C4-2B (cell line): ENCODE results near the gene ALKBH5.
A peak's percentile ranks its signal among the peaks of the same experiment; 100 is the strongest.

Experiments
- H3K27ac ChIP-seq: fragments of 450-650 bp; 2 replicates; pipeline ENCODE4 v1.5.1; 2017
- ZFX ChIP-seq: fragments of 450-650 bp; IDR thresholded peaks from 2 replicates; pipeline ENCODE4 v1.6.1; 2017
- TF ChIP-seq, protein P1 (sequence below): fragments of 450-650 bp; conservative IDR thresholded peaks from 2 replicates; pipeline ENCODE4 v1.5.1; 2017; ENCODE audit warnings: mild to moderate bottlenecking

Gene ALKBH5

DNA sequence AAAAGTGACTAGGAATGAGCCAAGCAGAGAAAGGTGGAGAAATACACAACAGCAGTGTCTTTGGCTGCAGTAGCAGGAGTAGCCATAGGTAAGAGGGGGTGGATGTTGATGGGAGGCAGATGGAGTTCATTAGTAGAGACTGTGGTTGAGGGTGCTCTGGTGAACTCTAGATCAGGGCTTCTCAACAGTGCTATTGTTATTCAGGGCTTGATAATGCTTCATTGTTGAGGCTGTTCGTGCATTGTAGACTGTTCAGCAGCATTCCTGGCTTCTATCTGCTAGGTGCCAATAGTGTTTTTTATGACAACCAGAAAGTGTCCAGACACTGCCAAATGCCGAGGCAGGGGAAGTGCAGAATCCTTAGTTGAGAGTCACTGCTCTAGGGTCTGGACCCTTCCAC lies 3.6 kb downstream of the ALKBH5 start:
- no peak for TF ChIP-seq ZFX
- TF ChIP-seq, protein P1, sequence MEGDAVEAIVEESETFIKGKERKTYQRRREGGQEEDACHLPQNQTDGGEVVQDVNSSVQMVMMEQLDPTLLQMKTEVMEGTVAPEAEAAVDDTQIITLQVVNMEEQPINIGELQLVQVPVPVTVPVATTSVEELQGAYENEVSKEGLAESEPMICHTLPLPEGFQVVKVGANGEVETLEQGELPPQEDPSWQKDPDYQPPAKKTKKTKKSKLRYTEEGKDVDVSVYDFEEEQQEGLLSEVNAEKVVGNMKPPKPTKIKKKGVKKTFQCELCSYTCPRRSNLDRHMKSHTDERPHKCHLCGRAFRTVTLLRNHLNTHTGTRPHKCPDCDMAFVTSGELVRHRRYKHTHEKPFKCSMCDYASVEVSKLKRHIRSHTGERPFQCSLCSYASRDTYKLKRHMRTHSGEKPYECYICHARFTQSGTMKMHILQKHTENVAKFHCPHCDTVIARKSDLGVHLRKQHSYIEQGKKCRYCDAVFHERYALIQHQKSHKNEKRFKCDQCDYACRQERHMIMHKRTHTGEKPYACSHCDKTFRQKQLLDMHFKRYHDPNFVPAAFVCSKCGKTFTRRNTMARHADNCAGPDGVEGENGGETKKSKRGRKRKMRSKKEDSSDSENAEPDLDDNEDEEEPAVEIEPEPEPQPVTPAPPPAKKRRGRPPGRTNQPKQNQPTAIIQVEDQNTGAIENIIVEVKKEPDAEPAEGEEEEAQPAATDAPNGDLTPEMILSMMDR: no peak
- H3K27ac ChIP-seq: peak overlapping the region; percentile 16; the same call in 1 of the 2 replicates

DNA sequence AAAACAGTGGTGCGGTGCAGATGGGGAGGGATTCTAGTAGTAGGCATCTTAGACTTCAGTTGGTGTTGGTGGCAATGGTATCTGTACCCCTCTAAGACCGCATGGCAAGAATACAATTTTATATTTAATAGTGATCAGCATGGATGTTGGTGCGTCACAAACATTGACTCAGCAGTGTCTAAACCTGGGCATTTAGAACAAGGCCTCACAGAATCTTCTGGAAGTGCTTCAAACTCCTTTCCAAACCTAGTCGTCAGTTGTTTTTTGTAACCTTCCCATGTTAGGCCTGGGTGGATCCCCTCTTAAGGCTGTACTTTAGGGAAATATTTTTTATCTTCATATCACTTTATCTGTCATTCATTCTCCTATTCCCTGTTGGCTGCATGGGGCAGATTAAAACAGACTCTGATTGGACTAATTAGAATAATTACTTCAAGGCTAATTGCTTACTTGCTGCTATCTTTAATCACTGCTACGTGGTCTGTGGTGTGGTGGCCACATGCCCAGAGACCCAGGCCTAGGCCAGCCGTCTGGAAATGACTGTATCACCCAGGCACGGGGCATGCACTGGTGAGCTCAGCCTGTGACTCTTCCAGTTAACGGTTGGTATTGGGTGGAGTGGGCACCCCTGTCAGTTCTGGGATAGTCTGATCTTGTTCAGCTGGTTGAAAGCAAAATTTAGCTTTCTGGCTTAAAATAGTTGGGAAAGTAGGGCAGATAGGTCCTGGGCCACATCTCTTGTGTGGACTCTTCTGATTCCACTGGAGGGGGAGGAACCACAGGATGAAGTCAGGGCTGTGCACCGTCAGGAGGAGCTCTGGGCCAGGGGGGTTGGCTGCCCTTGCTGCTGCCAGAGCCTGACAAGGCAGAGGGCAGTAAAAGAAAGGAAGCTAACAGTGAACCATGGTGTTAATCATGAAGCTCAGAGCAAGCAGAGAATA lies 4.5 kb downstream of the ALKBH5 start:
- H3K27ac ChIP-seq: peak overlapping the region; percentile 92

DNA sequence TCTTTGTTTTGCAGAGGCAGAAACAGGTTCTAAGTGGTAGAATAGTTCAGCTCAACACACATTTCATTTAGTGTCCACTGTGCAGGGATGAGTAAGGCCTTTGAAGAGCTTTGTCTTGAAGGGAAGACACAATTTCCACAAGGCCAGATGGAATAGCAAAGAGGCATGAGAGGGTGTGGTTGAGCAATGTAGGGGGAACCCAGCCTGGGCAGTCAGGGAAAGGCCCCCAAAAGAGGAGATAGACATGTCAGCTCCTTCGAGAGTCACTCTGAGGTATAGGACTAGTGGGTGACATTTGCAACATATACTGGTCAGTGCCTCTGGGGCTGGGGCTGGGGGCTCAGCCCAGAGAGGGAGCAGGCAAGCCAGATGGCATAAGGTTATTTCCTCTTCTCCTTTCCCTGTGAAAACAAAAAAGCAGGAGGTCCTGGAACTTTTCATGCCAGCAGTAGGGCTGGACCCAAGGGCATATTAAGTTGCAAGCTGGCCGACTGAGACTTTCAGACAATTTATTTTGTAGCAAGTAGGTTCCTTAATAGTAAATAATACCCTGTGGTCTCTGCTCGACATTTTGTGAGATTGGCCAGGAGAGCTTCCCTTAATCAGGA lies 7.1 kb downstream of the ALKBH5 start:
- TF ChIP-seq ZFX: no peak
- TF ChIP-seq, protein P1: no peak
- H3K27ac ChIP-seq: peak overlapping the region; percentile 92

More for the DNA sequence above, 4.5 kb downstream of the ALKBH5 start:
- TF ChIP-seq, protein P1: no peak
- no peak for TF ChIP-seq ZFX

DNA sequence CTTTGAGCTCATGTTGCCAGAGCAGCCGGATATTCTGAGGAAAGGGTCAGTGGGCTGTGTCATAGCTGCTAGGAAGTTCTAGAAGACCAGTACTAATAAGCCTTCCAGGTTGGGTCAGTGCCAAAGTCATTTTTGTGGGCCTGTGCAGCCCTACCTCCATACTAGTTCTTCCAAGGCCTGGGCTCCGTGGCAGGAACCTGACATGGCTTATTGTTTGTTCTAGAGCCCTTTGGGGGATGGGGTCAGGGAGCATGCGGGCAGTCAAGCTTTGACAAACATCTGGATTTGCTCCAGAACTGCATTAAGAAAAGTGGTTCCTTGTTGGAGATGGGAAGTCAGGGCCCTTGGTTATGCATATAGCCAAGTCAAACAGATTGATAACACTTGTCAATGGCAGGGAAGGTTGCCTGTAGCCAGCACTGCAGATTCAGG lies 7.6 kb downstream of the ALKBH5 start:
- H3K27ac ChIP-seq: peak overlapping the region; percentile 92
- TF ChIP-seq ZFX: peak; percentile 25; the same call in 1 of the 2 replicates
- TF ChIP-seq, protein P1: no peak

DNA sequence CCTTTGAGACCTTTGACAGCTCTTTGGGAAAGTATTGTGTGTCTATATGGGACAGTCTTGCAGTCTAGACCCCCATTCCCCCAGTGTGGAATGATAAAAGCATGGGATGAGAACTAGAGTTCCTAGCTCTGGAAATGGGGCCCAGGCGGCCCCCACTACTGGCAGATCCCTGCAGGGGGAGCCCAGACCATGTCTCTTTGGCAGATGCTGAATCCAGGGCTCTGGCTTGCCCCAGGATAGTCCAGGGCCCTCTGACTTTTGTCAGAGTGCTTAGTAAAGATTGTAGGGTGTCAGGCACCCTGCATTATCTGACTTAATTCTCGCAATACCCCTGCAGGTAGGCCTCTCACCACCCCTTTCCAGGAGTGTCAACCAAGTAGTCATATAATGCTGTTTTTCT lies 8.3 kb downstream of the ALKBH5 start:
- peak overlapping the region; percentile 92 for H3K27ac ChIP-seq
- TF ChIP-seq ZFX: no peak
- TF ChIP-seq, protein P1: no peak

DNA sequence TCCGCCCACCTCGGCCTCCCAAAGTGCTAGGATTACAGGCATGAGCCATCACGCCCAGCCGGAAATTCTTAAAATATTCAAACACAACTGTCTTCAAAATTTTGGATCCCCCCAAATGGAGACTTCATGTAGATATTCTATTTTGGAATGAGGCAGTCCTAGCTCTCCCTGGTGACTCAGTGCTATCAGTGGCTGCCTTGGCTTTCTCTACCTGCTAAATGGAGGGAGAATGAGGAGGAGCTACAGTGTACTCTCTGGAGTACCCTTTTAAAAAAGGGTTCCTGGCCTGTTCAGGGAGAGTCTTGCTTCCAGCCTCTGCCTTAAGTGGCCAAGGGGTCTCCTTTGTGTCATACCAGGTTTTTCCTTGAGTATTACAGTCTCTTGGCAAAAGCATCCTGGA lies 10.8 kb downstream of the ALKBH5 start:
- TF ChIP-seq ZFX: no peak
- TF ChIP-seq, protein P1: no peak
- H3K27ac ChIP-seq: no peak overlapping the region

DNA sequence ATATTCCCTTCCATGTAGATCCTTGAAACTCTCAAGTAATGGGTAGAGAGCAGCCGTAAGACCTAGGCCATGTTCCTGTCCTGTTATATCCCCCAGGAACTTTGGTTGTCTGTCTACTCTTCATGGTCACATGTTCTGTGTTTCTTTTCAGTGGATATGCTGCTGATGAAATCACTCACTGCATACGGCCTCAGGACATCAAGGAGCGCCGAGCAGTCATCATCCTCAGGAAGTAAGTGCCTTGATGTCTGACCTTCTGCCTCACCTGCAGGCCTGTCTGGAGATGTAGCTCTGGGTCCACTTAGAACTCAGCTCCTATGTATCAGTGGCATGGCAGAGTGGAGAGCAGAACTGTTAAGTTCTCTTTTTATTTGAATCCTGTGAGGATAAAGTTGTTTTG lies 11.2 kb downstream of the ALKBH5 start:
- TF ChIP-seq ZFX: no peak
- TF ChIP-seq, protein P1: no peak
- no peak overlapping the region for H3K27ac ChIP-seq
